Glomerular visceral epithelial cell (primary cell): ENCODE measurements around the gene MOV10.
"Not testable (repeated sequence)": the region's sequence is repeated elsewhere in the genome, so short reads cannot be mapped to it uniquely, and the experiment has no call there.

Experiments
- DNase-seq: peaks from one replicate; pipeline ENCODE4 v3.0.0-alpha.2; 2016; ENCODE audit errors: extremely low spot score

Gene MOV10

GRCh38 chr1:112674440-112674985, at the start of gene MOV10:
Gene MOV10, plus strand, starts transcription at chr1:112674659. Its CDS starts 254 bp downstream, at chr1:112674913.
- DNase-seq, result peak; percentile 83

GRCh38 chr1:112625696-112626095, 48.8 kb upstream of the MOV10 start:
- DNase-seq, result peak; percentile 64

GRCh38 chr1:112626193-112626592, 48.3 kb upstream of the MOV10 start:
- no peak for DNase-seq

- no peak for DNase-seq
Measured at GRCh38 chr1:112626887-112627286, 47.6 kb upstream of the MOV10 start.

GRCh38 chr1:112628516-112628915, 45.9 kb upstream of the MOV10 start:
- DNase-seq, result no peak

- no peak for DNase-seq
Measured at GRCh38 chr1:112629256-112629655, 45.2 kb upstream of the MOV10 start.

GRCh38 chr1:112633628-112634027, 40.8 kb upstream of the MOV10 start:
- DNase-seq, result no peak

GRCh38 chr1:112634367-112634766, 40.1 kb upstream of the MOV10 start:
- no peak for DNase-seq

- no peak for DNase-seq
Measured at GRCh38 chr1:112636056-112636455, 38.4 kb upstream of the MOV10 start.

GRCh38 chr1:112636597-112637253, 37.7 kb upstream of the MOV10 start:
- DNase-seq, result peak; percentile 35

- DNase-seq, result no peak
Measured at GRCh38 chr1:112637254-112638109, 37.0 kb upstream of the MOV10 start.

GRCh38 chr1:112638110-112638428, 36.4 kb upstream of the MOV10 start:
- no peak for DNase-seq

- DNase-seq, result not testable (repeated sequence)
Measured at GRCh38 chr1:112640437-112640836, 34.0 kb upstream of the MOV10 start.

- DNase-seq, result no peak
Measured at GRCh38 chr1:112643080-112643479, 31.4 kb upstream of the MOV10 start.

GRCh38 chr1:112646225-112646624, 28.2 kb upstream of the MOV10 start:
- no peak for DNase-seq

GRCh38 chr1:112651205-112651604, 23.3 kb upstream of the MOV10 start:
- no peak for DNase-seq

GRCh38 chr1:112665857-112666256, 8.6 kb upstream of the MOV10 start:
- no peak for DNase-seq

GRCh38 chr1:112666946-112667345, 7.5 kb upstream of the MOV10 start:
- DNase-seq, result no peak

- DNase-seq, result no peak
Measured at GRCh38 chr1:112672009-112672408, 2.5 kb upstream of the MOV10 start.

GRCh38 chr1:112672842-112673241, 1.6 kb upstream of the MOV10 start:
- DNase-seq, result no peak

GRCh38 chr1:112673592-112674439, 643 bp upstream of the MOV10 start:
- peak; percentile 61 for DNase-seq
